HL-60 (cell line): ENCODE data around the gene PKN2.

ENCODE experiments used
- CTCF ChIP-seq: IDR thresholded peaks from one replicate; pipeline ENCODE4 v1.5.1; 2011; ENCODE audit warnings: low read length, control low read depth, inconsistent platforms; ENCODE audit not compliant: insufficient read depth
- POLR2AphosphoS5 ChIP-seq: IDR thresholded peaks from 2 replicates; pipeline ENCODE4 v1.6.1; 2012; ENCODE audit warnings: low read depth
- REST ChIP-seq: IDR thresholded peaks from 2 replicates; pipeline ENCODE4 v1.6.1; 2012; ENCODE audit warnings: low read depth; ENCODE audit not compliant: insufficient replicate concordance
- SPI1 ChIP-seq: IDR thresholded peaks from 2 replicates; pipeline ENCODE4 v1.6.1; 2012; ENCODE audit warnings: low read depth, mild to moderate bottlenecking, borderline replicate concordance

GRCh38 chr1:88661188-88661587, 22.9 kb upstream of the PKN2 start:
- TF ChIP-seq CTCF, result no peak
- no peak for TF ChIP-seq SPI1
- TF ChIP-seq POLR2AphosphoS5, result no peak
- no peak for TF ChIP-seq REST
